HepG2 (cell line): ENCODE measurements around the gene TBXAS1. TPM values are rescaled to one million over a fixed set of nuclear protein-coding genes. Genes with fewer than 3 reads are reported as not detected.

Experiments used
- ATAC-seq: fragments of 200-7000 bp; cut with Tn5 transposase; 3 replicates; pipeline ENCODE4 v1.9.1; 2020; ENCODE audit warnings: mild to moderate bottlenecking, moderate library complexity
- BruUV-seq: library from RNA; stranded (reverse); fragments of 400-500 nt; replicated peaks from 2 replicates; lab custom pipeline; 2021; lab: Mats Ljungman, UMichigan
- CTCF ChIA-PET: fragments of 300-600 bp; formaldehyde crosslinking; extraction: SDS; loops from one replicate; lab custom pipeline; 2021; ENCODE audit warnings: low total read pairs, inconsistent platforms, low intra/inter-chr PET ratio; lab: Yijun Ruan, JAX
- POLR2A ChIA-PET: fragments of 350-600 bp; sonication (Branson Sonifier 250); formaldehyde crosslinking; loops from one replicate; lab custom pipeline; 2020; ENCODE audit warnings: antibody characterized with exemption, inconsistent platforms; lab: Yijun Ruan, JAX
- DNase-seq: peaks from one replicate; pipeline ENCODE4 v3.0.0-alpha.2; 2015; ENCODE audit warnings: low spot score
- FAIRE-seq: peaks from 3 replicates; lab custom pipeline; 2011; peaks lifted over from hg19 to GRCh38; lab: Jason Lieb, UNC
- H2AFZ ChIP-seq: one replicate; pipeline ENCODE4 v1.6.1; 2011; ENCODE audit warnings: low read length, inconsistent platforms
- H3K27ac ChIP-seq: fragments of 300-600 bp; 3 replicates; pipeline ENCODE4 v1.8.0; 2011; ENCODE audit warnings: mixed run types, mild to moderate bottlenecking, mixed read lengths, low read length, inconsistent platforms; ENCODE audit not compliant: insufficient read depth; ENCODE audit errors: extremely low read length
- H3K27me3 ChIP-seq, 2 experiments: fragments of 200-600 bp in 1 of 2; 2 replicates in 1 of 2; 3 replicates in 1 of 2; pipeline versions ENCODE4 v1.6.0 to v1.8.0; 2011; ENCODE audit warnings: low read length in 2 of 2, mild to moderate bottlenecking in 2 of 2, moderate library complexity in 2 of 2, inconsistent platforms in 1 of 2; ENCODE audit not compliant: insufficient read depth in 2 of 2, control insufficient read depth in 1 of 2
- H3K36me3 ChIP-seq, 2 experiments: fragments of 200-600 bp in 1 of 2; replicated peaks in 1 of 2; 2 replicates in 1 of 2; 3 replicates in 1 of 2; pipeline versions ENCODE4 v1.5.1 to v1.8.0; 2011; ENCODE audit warnings: low read length in 2 of 2, inconsistent platforms in 1 of 2; ENCODE audit not compliant: insufficient read depth in 2 of 2, control insufficient read depth in 1 of 2
- H3K4me1 ChIP-seq: 2 replicates; pipeline ENCODE4 v1.5.1; 2012; ENCODE audit warnings: low read length, inconsistent platforms; ENCODE audit not compliant: insufficient read depth
- H3K4me2 ChIP-seq: 2 replicates; pipeline ENCODE4 v1.6.0; 2011; ENCODE audit warnings: low read depth, low read length, inconsistent platforms
- H3K4me3 ChIP-seq, 3 experiments: fragments of 200-600 bp in 1 of 3; sonication (generic), shearing (Covaris generic) in 1 of 3; replicated peaks in 1 of 3; 2 replicates each; pipeline ENCODE4 v1.5.1; 2011 to 2016; ENCODE audit warnings: low read length in 3 of 3, inconsistent platforms in 2 of 3, low read depth in 2 of 3, mild to moderate bottlenecking in 2 of 3, control low read depth in 1 of 3, mixed read lengths in 1 of 3; ENCODE audit not compliant: insufficient read depth in 1 of 3
- H3K79me2 ChIP-seq: one replicate; pipeline ENCODE4 v1.6.1; 2011; ENCODE audit warnings: low read length, inconsistent platforms; ENCODE audit not compliant: insufficient read depth
- H3K9ac ChIP-seq: 2 replicates; pipeline ENCODE4 v1.6.0; 2011; ENCODE audit warnings: mild to moderate bottlenecking, low read depth, low read length, inconsistent platforms; ENCODE audit not compliant: insufficient read depth
- H3K9me3 ChIP-seq: 2 replicates; pipeline ENCODE4 v1.5.1; 2012; ENCODE audit warnings: mild to moderate bottlenecking, low read length
- H4K20me1 ChIP-seq: 2 replicates; pipeline ENCODE4 v1.6.0; 2011; ENCODE audit warnings: inconsistent platforms, mild to moderate bottlenecking, low read length, moderate library complexity; ENCODE audit not compliant: insufficient read depth
- BCLAF1 ChIP-seq: fragments of 450-650 bp; IDR thresholded peaks from 2 replicates; pipeline ENCODE4 v1.6.1; 2017; ENCODE audit warnings: mild to moderate bottlenecking
- FOXO1 ChIP-seq: sonication (generic); formaldehyde crosslinking; IDR thresholded peaks from 2 replicates; pipeline ENCODE4 v1.4.0; 2020; ENCODE audit warnings: missing genetic modification reagents
- HNF4G ChIP-seq, 2 experiments: sonication (generic) in 1 of 2; formaldehyde crosslinking in 1 of 2; IDR thresholded peaks; 2 replicates each; pipeline versions ENCODE4 v1.4.0 to v1.6.1; 2011 to 2020; ENCODE audit warnings: borderline replicate concordance in 2 of 2, low read depth in 2 of 2, mild to moderate bottlenecking in 2 of 2, low read length in 1 of 2, missing genetic modification reagents in 1 of 2, moderate library complexity in 1 of 2
- MEIS1 ChIP-seq: sonication (generic); formaldehyde crosslinking; IDR thresholded peaks from 2 replicates; pipeline ENCODE4 v1.9.0; 2021; ENCODE audit warnings: mild to moderate bottlenecking, missing genetic modification reagents, moderate library complexity, borderline replicate concordance
- RFX1 ChIP-seq: fragments of 450-650 bp; IDR thresholded peaks from 2 replicates; pipeline ENCODE4 v1.6.1; 2017
- TCF12 ChIP-seq, 2 experiments: fragments of 450-650 bp in 1 of 2; sonication (generic) in 1 of 2; formaldehyde crosslinking in 1 of 2; IDR thresholded peaks; 2 replicates each; pipeline versions ENCODE4 v1.6.1 to v1.8.0; 2017 to 2022; ENCODE audit warnings: antibody characterized with exemption in 1 of 2, mild to moderate bottlenecking in 1 of 2, missing genetic modification reagents in 1 of 2, moderate library complexity in 1 of 2
- THAP8 ChIP-seq: sonication (generic); formaldehyde crosslinking; IDR thresholded peaks from 2 replicates; pipeline ENCODE4 v1.5.1; 2020; ENCODE audit warnings: missing genetic modification reagents, mild to moderate bottlenecking, borderline replicate concordance
- ZKSCAN5 ChIP-seq: sonication (generic); formaldehyde crosslinking; IDR thresholded peaks from 2 replicates; pipeline ENCODE4 v1.5.1; 2020; ENCODE audit warnings: mild to moderate bottlenecking, missing genetic modification reagents
- ZKSCAN8 ChIP-seq: IDR thresholded peaks from 2 replicates; pipeline ENCODE4 v1.6.1; 2016; ENCODE audit warnings: borderline replicate concordance, missing genetic modification reagents, missing compliant biosample characterization
- ZNF883 ChIP-seq: sonication (generic); formaldehyde crosslinking; IDR thresholded peaks from 2 replicates; pipeline ENCODE4 v1.5.1; 2020; ENCODE audit warnings: mild to moderate bottlenecking, missing genetic modification reagents; ENCODE audit errors: not compliant biosample characterization
- WGBS: methylation state at CpG from one replicate; pipeline ENCODE4 v1.1.6; 2017; ENCODE audit warnings: low lambda C conversion rate; 5-methylcytosine and 5-hydroxymethylcytosine counted together
- in situ Hi-C: cut with HindIII; loops from 2 replicates; pipeline ENCODE4 v1.10.0; 2017; ENCODE audit warnings: low pct_unique_long_range_greater_than_20kb; ENCODE audit not compliant: extremely low pct_ligation_motif_present
- intact Hi-C: fragments of 100-400 bp; cut with micrococcal nuclease; formaldehyde crosslinking; loops from one replicate; pipeline ENCODE4 v1.10.0; 2022; ENCODE audit not compliant: unreplicated experiment
- polyA plus RNA-seq, 8 experiments: library from polyadenylated mRNA; depleted of rRNA in 3 of 8; stranded (reverse) in 7 of 8; unstranded in 1 of 8; fragments of >200 nt; fragmentation: Illumina TruSeq in 4 of 8; extraction: Trizol in 4 of 8; gene quantifications; 2 replicates each; pipeline versions ENCODE4 v1.2.1 to v1.2.3, GENCODE V29; 2011 to 2016; ENCODE audit warnings: low read depth in 4 of 8, missing spikeins in 1 of 8, mixed read lengths in 1 of 8; ENCODE audit not compliant: insufficient read depth in 1 of 8
- total RNA-seq, 5 experiments: library from RNA; depleted of rRNA; stranded (reverse); fragments of >200 nt; fragmentation: Illumina TruSeq; extraction: Trizol; gene quantifications; 2 replicates each; pipeline ENCODE4 v1.2.3, GENCODE V29; 2016; ENCODE audit warnings: low read depth in 1 of 5
- TF ChIP-seq, protein P1 (sequence below): sonication (generic); formaldehyde crosslinking; IDR thresholded peaks from 2 replicates; pipeline ENCODE4 v1.4.0; 2020; ENCODE audit warnings: mild to moderate bottlenecking, missing genetic modification reagents, borderline replicate concordance

TBXAS1 gene
- total and polyA plus RNA-seq, 2 of the 13 experiments (the other 11 are each of a cell fraction or from before 2014, with no cell fraction given): 4.0 to 4.9 TPM

DNA sequence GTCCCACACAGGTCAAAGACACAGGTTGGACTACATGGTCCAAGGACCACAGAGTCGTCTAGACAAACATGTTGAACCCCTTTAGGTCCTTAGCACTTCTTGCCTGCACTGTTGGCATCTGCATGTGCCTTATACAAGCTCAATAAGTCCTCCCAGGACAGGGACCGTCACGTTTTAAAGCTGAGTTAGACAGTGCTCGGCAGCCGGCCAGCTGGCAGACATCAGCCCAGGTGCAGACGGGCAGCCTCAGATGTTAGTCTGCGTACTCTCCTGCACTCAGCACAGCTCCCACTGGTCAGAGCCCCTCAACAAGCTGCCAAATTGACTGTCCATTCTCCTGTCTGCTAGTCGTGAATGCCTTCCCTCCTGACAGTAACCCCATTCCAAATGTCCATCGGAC, 198.8 kb downstream of the TBXAS1 start:
- no TSS peak for BruUV-seq
- H2AFZ ChIP-seq: no peak overlapping the region
- CTCF ChIA-PET: no interaction called here
- ATAC-seq (no peak), FAIRE-seq (no peak)
- no peak overlapping the region for H3K9ac ChIP-seq
- no peaks in the 10 kb centered on the region for H3K4me1 ChIP-seq
- 85% methylated on average over 5 of the region's 9 CpGs for WGBS
- intact Hi-C loops (no loop called here), in situ Hi-C loops (no loop called here)
- no peak overlapping the region for H3K4me2 ChIP-seq
- H3K27me3 ChIP-seq: no peaks in the 10 kb centered on the region
- H3K36me3 ChIP-seq: peaks cover 1 to 3% of the 10 kb centered on the region in 2 experiments; a peak in 2 of 5 replicates
- no peaks in the 10 kb centered on the region for H3K79me2 ChIP-seq
- TF ChIP-seq FOXO1 (CRISPR knock-in tag) (no peak), TCF12 (IDR thresholded peaks at IDR 0.05) (no peak), TCF12 (CRISPR knock-in tag; IDR thresholded peaks at IDR 0.05) (no peak), RFX1 (no peak), ZKSCAN5 (no peak), ZKSCAN8 (CRISPR knock-in tag) (no peak), BCLAF1 (no peak), HNF4G (IDR thresholded peaks at IDR 0.05; ENCODE audit: borderline replicate concordance, low read depth, low read length) (no peak), HNF4G (CRISPR knock-in tag; IDR thresholded peaks at IDR 0.05; ENCODE audit: borderline replicate concordance, low read depth) (no peak), THAP8 (CRISPR knock-in tag) (no peak), MEIS1 (CRISPR knock-in tag) (no peak), ZNF883 (CRISPR knock-in tag) (no peak)
- TF ChIP-seq, protein P1, sequence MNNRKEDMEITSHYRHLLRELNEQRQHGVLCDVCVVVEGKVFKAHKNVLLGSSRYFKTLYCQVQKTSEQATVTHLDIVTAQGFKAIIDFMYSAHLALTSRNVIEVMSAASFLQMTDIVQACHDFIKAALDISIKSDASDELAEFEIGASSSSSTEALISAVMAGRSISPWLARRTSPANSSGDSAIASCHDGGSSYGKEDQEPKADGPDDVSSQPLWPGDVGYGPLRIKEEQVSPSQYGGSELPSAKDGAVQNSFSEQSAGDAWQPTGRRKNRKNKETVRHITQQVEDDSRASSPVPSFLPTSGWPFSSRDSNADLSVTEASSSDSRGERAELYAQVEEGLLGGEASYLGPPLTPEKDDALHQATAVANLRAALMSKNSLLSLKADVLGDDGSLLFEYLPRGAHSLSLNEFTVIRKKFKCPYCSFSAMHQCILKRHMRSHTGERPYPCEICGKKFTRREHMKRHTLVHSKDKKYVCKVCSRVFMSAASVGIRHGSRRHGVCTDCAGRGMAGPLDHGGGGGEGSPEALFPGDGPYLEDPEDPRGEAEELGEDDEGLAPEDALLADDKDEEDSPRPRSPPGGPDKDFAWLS (CRISPR knock-in tag): no peak
- TF ChIP-seq, all 625 proteins: peak for 0
- DNase-seq: no peak
- no peaks in the 10 kb centered on the region for H4K20me1 ChIP-seq
- POLR2A ChIA-PET: no interaction called here
- H3K27ac ChIP-seq: no peak overlapping the region
- no peaks in the 10 kb centered on the region for H3K9me3 ChIP-seq
- no peak overlapping the region for H3K4me3 ChIP-seq
